AG04449 (cell line): ENCODE results near the gene PVALEF.

ENCODE experiments used
- CTCF ChIA-PET: fragments of 350-600 bp; formaldehyde crosslinking; extraction: SDS; loops from one replicate; lab custom pipeline; 2021; ENCODE audit warnings: antibody characterized with exemption; lab: Yijun Ruan, JAX
- POLR2A ChIA-PET: fragments of 400-600, 350-600 bp; formaldehyde crosslinking; extraction: SDS; loops from one replicate; lab custom pipeline; 2020; ENCODE audit warnings: antibody characterized with exemption, inconsistent platforms; lab: Yijun Ruan, JAX
- DNase-seq: peaks from one replicate; pipeline ENCODE4 v3.0.0-alpha.2; 2010; ENCODE audit warnings: low read depth, low spot score
- H3K4me3 ChIP-seq: 2 replicates; pipeline ENCODE4 v1.5.1; 2011; ENCODE audit warnings: low read depth, mild to moderate bottlenecking, control low read depth, low read length
- TF ChIP-seq, protein P1 (sequence below): IDR thresholded peaks from one replicate; pipeline ENCODE4 v1.5.1; 2011; ENCODE audit warnings: mild to moderate bottlenecking, moderate library complexity, low read length, control low read depth, inconsistent platforms; ENCODE audit not compliant: insufficient read depth; ENCODE audit errors: missing control alignments

Gene PVALEF

DNA sequence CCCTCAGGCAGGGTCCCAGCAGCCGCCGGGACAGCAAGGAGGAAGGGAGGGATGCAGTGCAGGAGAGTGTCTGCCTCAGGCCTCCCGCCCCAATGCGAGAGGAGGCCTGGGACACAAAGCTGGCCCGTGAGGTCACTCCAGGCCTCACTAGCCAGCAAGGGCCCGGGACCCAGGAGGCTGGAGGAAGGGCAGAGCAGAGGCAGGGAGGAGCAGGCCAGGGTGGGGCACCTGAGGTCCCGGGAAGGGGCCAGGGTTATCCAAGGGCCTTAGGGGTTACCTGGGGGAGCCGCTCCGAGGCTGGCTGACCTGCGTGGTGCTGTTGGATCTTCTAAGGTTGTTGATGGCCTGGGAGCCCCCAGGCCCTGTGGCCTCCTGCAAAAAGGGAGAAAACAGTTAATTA, 43.3 kb downstream of the PVALEF start:
- DNase-seq, result no peak
- H3K4me3 ChIP-seq, result no peak overlapping the region
- TF ChIP-seq, protein P1, sequence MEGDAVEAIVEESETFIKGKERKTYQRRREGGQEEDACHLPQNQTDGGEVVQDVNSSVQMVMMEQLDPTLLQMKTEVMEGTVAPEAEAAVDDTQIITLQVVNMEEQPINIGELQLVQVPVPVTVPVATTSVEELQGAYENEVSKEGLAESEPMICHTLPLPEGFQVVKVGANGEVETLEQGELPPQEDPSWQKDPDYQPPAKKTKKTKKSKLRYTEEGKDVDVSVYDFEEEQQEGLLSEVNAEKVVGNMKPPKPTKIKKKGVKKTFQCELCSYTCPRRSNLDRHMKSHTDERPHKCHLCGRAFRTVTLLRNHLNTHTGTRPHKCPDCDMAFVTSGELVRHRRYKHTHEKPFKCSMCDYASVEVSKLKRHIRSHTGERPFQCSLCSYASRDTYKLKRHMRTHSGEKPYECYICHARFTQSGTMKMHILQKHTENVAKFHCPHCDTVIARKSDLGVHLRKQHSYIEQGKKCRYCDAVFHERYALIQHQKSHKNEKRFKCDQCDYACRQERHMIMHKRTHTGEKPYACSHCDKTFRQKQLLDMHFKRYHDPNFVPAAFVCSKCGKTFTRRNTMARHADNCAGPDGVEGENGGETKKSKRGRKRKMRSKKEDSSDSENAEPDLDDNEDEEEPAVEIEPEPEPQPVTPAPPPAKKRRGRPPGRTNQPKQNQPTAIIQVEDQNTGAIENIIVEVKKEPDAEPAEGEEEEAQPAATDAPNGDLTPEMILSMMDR, result no peak
- ChIA-PET POLR2A (no interaction called here), CTCF (interaction anchor here (1.1 kb wide), 1 partner anchor 8 kb away, joined by 3 read pairs; no protein-coding TSS in a partner anchor)

DNA sequence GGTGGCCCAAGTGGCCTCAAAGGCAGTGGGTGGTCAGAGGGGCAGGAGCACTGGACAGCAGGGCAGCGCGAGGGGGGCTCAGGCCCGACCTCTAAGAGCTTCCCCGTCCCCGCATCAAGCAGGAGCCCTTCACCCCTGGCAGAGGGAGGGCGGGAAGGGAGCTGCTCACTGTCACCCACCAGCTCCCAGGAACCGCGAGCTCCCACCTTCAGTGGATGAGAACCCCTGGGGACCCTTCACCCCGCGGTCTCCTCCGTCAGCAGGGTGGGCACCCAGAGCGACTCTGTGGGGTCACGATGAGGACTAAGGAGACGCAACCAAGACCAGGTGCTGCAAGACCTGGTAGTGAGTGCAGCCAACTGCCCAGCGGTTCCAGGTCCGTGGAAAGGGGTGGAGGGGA, 43.8 kb downstream of the PVALEF start:
- POLR2A ChIA-PET, result no interaction called here
- TF ChIP-seq, protein P1, result no peak
- H3K4me3 ChIP-seq, result no peak overlapping the region
- no peak for DNase-seq
- CTCF ChIA-PET, result interaction anchor here (1.1 kb wide), 1 partner anchor 9 kb away, joined by 3 read pairs; no protein-coding TSS in a partner anchor

DNA sequence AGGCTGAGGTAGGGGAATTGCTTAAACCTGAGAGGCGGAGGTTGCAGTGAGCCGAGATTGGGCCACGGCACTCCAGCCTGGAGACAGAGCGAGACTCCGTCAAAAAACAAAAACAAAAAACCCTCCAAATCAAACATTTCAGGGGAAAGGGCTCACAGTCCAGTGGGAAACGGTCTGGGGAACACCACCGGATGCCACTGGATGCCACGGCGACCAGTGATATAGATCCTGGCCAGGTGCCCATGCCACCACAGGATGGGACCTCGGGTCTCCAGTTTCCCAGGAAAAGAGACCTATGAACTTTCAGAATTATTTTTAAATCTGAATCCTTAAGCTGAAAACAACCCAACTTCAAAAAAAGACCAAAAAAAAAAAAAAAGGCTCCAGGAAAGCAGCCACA, 45.2 kb downstream of the PVALEF start:
- ChIA-PET CTCF (no interaction called here), POLR2A (no interaction called here)
- no peak overlapping the region for H3K4me3 ChIP-seq
- TF ChIP-seq, protein P1, result no peak
- DNase-seq, result no peak

DNA sequence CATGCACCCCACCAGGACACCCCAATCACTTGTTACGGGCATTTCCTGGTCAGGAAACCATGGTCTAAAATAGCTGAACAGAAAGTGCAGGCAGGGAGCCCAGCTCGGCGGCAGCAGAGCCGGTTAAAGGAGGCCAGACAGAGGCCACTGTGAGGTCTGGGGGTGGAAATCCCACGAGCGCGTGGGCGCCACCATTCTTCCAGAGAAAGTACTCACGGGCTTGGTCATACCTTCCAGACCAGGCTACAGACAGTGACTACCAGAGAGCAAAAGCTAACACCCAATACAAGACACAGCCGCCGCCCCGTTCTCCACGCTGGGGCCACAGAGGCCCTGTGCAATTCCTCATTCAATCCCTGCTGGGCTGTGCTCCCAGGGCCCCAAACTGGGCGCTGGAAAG, 45.6 kb downstream of the PVALEF start:
- TF ChIP-seq, protein P1, result no peak
- no peak for DNase-seq
- POLR2A ChIA-PET, result no interaction called here
- CTCF ChIA-PET, result no interaction called here
- no peak overlapping the region for H3K4me3 ChIP-seq

DNA sequence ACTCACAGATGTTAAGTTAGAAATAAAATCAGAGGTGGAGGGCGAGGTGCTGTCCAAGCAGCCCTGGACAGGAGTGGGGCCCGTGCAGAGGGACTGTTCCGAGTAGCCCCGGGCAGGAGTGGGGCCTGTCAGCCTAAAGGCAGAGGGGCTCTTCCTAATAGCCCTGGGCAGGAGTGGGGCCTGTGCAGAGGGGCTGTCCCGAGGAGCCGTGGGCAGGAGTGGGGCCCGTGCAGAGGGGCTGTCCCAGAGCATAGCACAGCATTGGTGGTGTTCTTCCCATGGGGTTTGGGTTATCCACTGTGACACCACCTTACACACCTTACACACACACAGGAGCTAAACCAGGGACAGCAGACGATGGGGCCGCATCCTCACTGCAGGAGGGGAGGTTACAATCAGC, 47.1 kb downstream of the PVALEF start:
- TF ChIP-seq, protein P1, result no peak
- no peak for DNase-seq
- ChIA-PET CTCF (interaction anchor here (1.0 to 1.2 kb wide), 2 partner anchors 11 to 17 kb away, joined by 3 to 5 read pairs; no protein-coding TSS in a partner anchor), POLR2A (no interaction called here)
- H3K4me3 ChIP-seq, result no peak overlapping the region

DNA sequence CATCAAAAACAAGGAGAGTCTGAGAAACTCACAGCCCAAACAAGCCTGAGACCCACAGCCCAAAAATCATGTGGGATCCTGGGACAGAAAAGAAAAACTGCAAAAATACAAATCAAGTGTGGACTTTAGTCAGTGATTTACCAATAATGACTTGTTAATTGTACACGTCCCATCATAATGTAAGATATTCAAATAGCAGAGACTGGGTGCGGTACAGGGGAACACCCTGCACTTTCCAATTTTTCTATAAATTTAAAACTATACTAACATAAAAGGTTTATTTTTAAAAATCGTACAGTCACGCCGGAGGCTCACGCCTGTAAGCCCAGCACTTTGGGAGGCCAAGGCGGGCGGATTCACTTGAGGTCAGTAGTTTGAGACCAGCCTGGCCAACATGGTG, 48.7 kb downstream of the PVALEF start:
- ChIA-PET CTCF (no interaction called here), POLR2A (no interaction called here)
- no peak overlapping the region for H3K4me3 ChIP-seq
- DNase-seq, result no peak
- TF ChIP-seq, protein P1, result no peak
